Eye (tissue), 1 donor: ENCODE measurements around the gene METTL25B.

Experiments
- DNase-seq: peaks from one replicate; pipeline ENCODE4 v3.0.0-alpha.2; 2015

Gene METTL25B

DNA sequence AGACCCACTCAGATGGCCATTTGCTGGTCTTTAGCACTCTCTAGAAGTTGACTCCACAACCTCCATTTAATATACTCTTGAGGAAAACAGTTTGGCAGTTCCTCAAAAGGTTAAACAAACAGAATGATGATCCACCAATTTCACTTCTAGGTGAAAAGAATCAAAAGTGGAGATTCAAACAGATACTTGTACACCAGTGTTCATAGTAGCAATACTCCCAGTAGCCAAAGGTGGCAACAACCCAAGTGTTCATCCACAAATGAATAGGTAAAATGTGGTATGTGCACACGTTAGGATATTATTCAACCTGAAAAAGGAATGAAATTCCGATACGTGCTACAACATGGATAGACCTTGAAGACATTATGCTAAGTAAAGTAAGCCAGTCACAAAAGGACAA lies 45.3 kb downstream of the METTL25B start:
- no peak for DNase-seq

DNA sequence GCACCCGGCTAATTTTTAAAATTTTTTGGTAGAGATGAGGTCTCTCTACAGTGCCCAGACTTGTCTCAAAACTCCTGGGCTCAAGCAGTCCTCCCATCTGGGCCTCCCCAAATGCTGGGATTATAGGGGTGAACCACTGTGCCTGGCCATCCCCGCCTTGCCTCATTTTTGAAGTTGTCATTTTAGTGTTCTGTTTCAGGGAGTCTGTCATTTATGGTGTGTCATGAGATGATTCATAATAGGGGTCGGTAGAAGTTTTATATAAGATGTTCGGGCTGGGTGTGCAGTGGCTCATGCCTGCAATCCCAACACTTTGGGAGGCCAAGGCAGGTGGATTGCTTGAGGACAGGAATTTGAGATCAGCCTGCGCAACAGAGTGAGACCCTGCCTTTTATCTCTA lies 47.5 kb downstream of the METTL25B start:
- DNase-seq: no peak

GRCh38 chr1:156776942-156777341 lies 48.7 kb downstream of the METTL25B start:
- no peak for DNase-seq

DNA sequence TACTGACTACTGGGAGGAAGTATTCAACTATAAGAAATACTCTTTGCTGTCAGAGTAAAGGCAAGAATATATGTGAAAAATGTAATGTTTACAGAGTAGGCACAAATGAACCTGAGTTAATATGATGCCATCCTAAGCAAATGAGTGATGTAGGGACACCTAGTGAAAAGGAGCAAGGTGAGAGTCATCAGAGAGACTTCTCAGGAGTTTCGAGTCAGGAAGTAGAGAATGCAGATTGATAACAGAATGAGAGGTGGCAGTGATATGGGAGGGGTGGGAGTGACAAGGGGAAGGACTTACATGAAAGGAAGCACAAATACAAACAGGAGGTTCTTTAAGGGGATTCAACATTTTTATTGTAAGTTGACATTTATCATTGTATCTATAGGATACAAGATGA lies 49.3 kb downstream of the METTL25B start:
- no peak for DNase-seq

GRCh38 chr1:156781585-156782186 lies 53.4 kb downstream of the METTL25B start:
- no peak for DNase-seq

DNA sequence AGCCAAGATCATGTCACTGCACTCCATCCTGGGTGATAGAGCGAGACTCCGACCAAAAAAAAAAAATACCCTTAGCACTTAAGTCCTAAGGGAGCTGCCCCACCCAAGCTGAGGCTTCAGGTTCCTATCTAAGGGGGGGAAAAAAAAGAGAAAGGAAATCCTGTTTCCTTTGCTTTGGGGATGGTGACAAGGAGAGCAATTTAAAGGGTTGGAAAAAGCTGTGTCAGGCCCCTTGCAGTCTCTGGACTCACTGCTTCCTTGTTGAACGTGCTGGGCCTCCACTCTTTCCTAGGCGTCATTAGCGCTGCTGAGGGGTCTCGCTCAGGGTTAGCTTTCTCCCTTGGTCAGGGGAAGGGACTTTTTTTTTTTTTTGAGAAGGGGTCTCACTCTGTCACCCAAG lies 57.2 kb downstream of the METTL25B start:
- DNase-seq: no peak
